Measurements from ENCODE around the gene ELAVL1.
"Not testable (repeated sequence)": the region's sequence is repeated elsewhere in the genome, so short reads cannot be mapped to it uniquely, and the experiment has no call there.

GRCh38 chr19:7961082-7961481, 44.4 kb downstream of the ELAVL1 start:
- not testable (repeated sequence) for TF ChIP-seq POLR2AphosphoS5 (IDR thresholded peaks at IDR 0.05); EP300 (conservative IDR thresholded peaks at IDR 0.05; ENCODE audit: poor library complexity, severe bottlenecking); CTCF (IDR thresholded peaks at IDR 0.05; ENCODE audit: poor library complexity, severe bottlenecking); RAD21 (conservative IDR thresholded peaks at IDR 0.05)

Data from neural cell (in vitro differentiated cells).